H1 (cell line): ENCODE data around the gene THOC5. TPM values are rescaled to one million over a fixed set of nuclear protein-coding genes. Genes with fewer than 3 reads are reported as not detected.

ENCODE experiments used
- CTCF ChIA-PET: fragments of 300-600 bp; sonication (Branson Sonifier 250); formaldehyde crosslinking; loops from one replicate; lab custom pipeline; 2021; ENCODE audit not compliant: partially characterized antibody; lab: Charles Lee
- POLR2A ChIA-PET: fragments of 300-600 bp; sonication (Branson Sonifier 250); formaldehyde crosslinking; loops from one replicate; lab custom pipeline; 2021; ENCODE audit warnings: inconsistent platforms; ENCODE audit not compliant: partially characterized antibody; lab: Charles Lee
- DNase-seq, 2 experiments: peaks; one replicate each; pipeline versions ENCODE4 v3.0.0 to v3.0.0-alpha.2; 2010 to 2022; ENCODE audit warnings: low spot score in 2 of 2, low read depth in 1 of 2, mixed read lengths in 1 of 2
- FAIRE-seq: peaks from 2 replicates; lab custom pipeline; 2011; peaks lifted over from hg19 to GRCh38; lab: Jason Lieb, UNC
- H2AFZ ChIP-seq: 2 replicates; pipeline ENCODE4 v1.8.1; 2012; ENCODE audit warnings: low read length, inconsistent platforms
- H2AK5ac ChIP-seq: 2 replicates; pipeline ENCODE4 v1.6.1; 2013; ENCODE audit warnings: low read depth, low read length
- H2BK120ac ChIP-seq: replicated peaks from 2 replicates; pipeline ENCODE3; 2013; ENCODE audit warnings: low read depth, low read length, inconsistent platforms
- H2BK12ac ChIP-seq: 2 replicates; pipeline ENCODE4 v1.6.1; 2013; ENCODE audit warnings: low read depth, low read length
- H2BK15ac ChIP-seq: 2 replicates; pipeline ENCODE4 v1.6.1; 2013; ENCODE audit warnings: low read length
- H2BK20ac ChIP-seq: 2 replicates; pipeline ENCODE4 v1.6.1; 2013; ENCODE audit warnings: low read length
- H2BK5ac ChIP-seq: 2 replicates; pipeline ENCODE4 v1.6.1; 2013; ENCODE audit warnings: low read depth, low read length
- H3K14ac ChIP-seq: 2 replicates; pipeline ENCODE4 v1.6.1; 2013; ENCODE audit warnings: inconsistent platforms; ENCODE audit not compliant: insufficient read length
- H3K18ac ChIP-seq: 2 replicates; pipeline ENCODE4 v1.6.1; 2013; ENCODE audit warnings: low read length; ENCODE audit errors: extremely low read depth
- H3K23ac ChIP-seq: 2 replicates; pipeline ENCODE4 v1.6.1; 2013; ENCODE audit warnings: inconsistent platforms; ENCODE audit not compliant: insufficient read length
- H3K23me2 ChIP-seq: 2 replicates; pipeline ENCODE4 v1.6.1; 2013; ENCODE audit warnings: low read depth, low read length
- H3K27ac ChIP-seq: 2 replicates; pipeline ENCODE4 v1.6.1; 2011; ENCODE audit warnings: low read depth, low read length, inconsistent platforms
- H3K27me3 ChIP-seq, 4 experiments: replicated peaks in 1 of 4; 1 replicate in 1 of 4; 2 replicates in 3 of 4; pipeline versions ENCODE4 v1.6.1 to v1.8.1; 2011 to 2013; ENCODE audit warnings: low read length in 3 of 4, mild to moderate bottlenecking in 3 of 4, inconsistent platforms in 2 of 4, mixed read lengths in 2 of 4, moderate library complexity in 1 of 4; ENCODE audit not compliant: control insufficient read depth in 3 of 4, insufficient read depth in 3 of 4; ENCODE audit errors: extremely low read depth in 1 of 4
- H3K36me3 ChIP-seq, 4 experiments: 2 replicates each; pipeline versions ENCODE4 v1.6.1 to v1.8.1; 2011 to 2013; ENCODE audit warnings: mild to moderate bottlenecking in 4 of 4, low read length in 3 of 4, moderate library complexity in 2 of 4, control low read depth in 1 of 4, inconsistent platforms in 1 of 4; ENCODE audit not compliant: insufficient read depth in 4 of 4, control insufficient read depth in 2 of 4
- H3K4ac ChIP-seq: replicated peaks from 2 replicates; pipeline ENCODE3; 2013; ENCODE audit warnings: low read length, low read depth, mixed read lengths, inconsistent platforms; ENCODE audit not compliant: insufficient read length
- H3K4me1 ChIP-seq, 4 experiments: replicated peaks in 1 of 4; 1 replicate in 1 of 4; 2 replicates in 3 of 4; pipeline versions ENCODE4 v1.6.1 to v1.8.1; 2011 to 2013; ENCODE audit warnings: low read length in 3 of 4, inconsistent platforms in 2 of 4, mixed read lengths in 1 of 4; ENCODE audit not compliant: insufficient read depth in 4 of 4, control insufficient read depth in 3 of 4
- H3K4me2 ChIP-seq, 2 experiments: 2 replicates each; pipeline versions ENCODE4 v1.6.1 to v1.8.1; 2011 to 2013; ENCODE audit warnings: low read depth in 2 of 2, low read length in 2 of 2, control low read depth in 1 of 2, inconsistent platforms in 1 of 2, mild to moderate bottlenecking in 1 of 2; ENCODE audit not compliant: insufficient read depth in 1 of 2
- H3K4me3 ChIP-seq, 4 experiments: fragments of 200-600, 300-600 bp in 1 of 4; sonication (generic), shearing (Covaris generic), sonication (Bioruptor Twin) in 1 of 4; 2 replicates each; pipeline versions ENCODE4 v1.5.1 to v1.8.1; 2011 to 2016; ENCODE audit warnings: low read length in 4 of 4, low read depth in 3 of 4, control low read depth in 2 of 4, inconsistent platforms in 2 of 4, mild to moderate bottlenecking in 2 of 4, mixed read lengths in 1 of 4, moderate library complexity in 1 of 4; ENCODE audit not compliant: insufficient read depth in 2 of 4; ENCODE audit errors: extremely low read depth in 1 of 4
- H3K56ac ChIP-seq: replicated peaks from 2 replicates; pipeline ENCODE3; 2013; ENCODE audit warnings: low read depth, mild to moderate bottlenecking, mixed read lengths, low read length, inconsistent platforms; ENCODE audit not compliant: insufficient read length
- H3K79me1 ChIP-seq: 2 replicates; pipeline ENCODE4 v1.6.1; 2013; ENCODE audit warnings: low read depth, low read length, control low read depth
- H3K79me2 ChIP-seq, 2 experiments: 2 replicates each; pipeline versions ENCODE4 v1.6.1 to v1.8.1; 2012 to 2013; ENCODE audit warnings: low read length in 2 of 2, mild to moderate bottlenecking in 2 of 2, inconsistent platforms in 1 of 2; ENCODE audit not compliant: insufficient read depth in 2 of 2, control insufficient read depth in 1 of 2
- H3K9ac ChIP-seq, 4 experiments: replicated peaks in 1 of 4; 1 replicate in 1 of 4; 2 replicates in 3 of 4; pipeline versions ENCODE4 v1.6.1 to v1.8.1; 2011 to 2013; ENCODE audit warnings: low read depth in 3 of 4, low read length in 3 of 4, control low read depth in 2 of 4, mild to moderate bottlenecking in 2 of 4, moderate library complexity in 2 of 4, inconsistent platforms in 1 of 4; ENCODE audit errors: extremely low read depth in 1 of 4
- H3K9me3 ChIP-seq, 2 experiments: 2 replicates each; pipeline versions ENCODE4 v1.6.1 to v1.8.1; 2012 to 2013; ENCODE audit warnings: mild to moderate bottlenecking in 2 of 2, moderate library complexity in 2 of 2, control low read depth in 1 of 2, inconsistent platforms in 1 of 2, low read depth in 1 of 2, low read length in 1 of 2, mixed read lengths in 1 of 2; ENCODE audit not compliant: insufficient read depth in 2 of 2
- H4K20me1 ChIP-seq, 2 experiments: replicated peaks in 1 of 2; 2 replicates each; pipeline versions ENCODE3 to v1.8.1; 2011 to 2013; ENCODE audit warnings: inconsistent platforms in 2 of 2, low read length in 2 of 2, mild to moderate bottlenecking in 1 of 2; ENCODE audit not compliant: insufficient read depth in 2 of 2, control insufficient read depth in 1 of 2
- H4K5ac ChIP-seq: 2 replicates; pipeline ENCODE4 v1.6.1; 2013; ENCODE audit warnings: low read length, low read depth, mixed read lengths, inconsistent platforms; ENCODE audit not compliant: insufficient read length
- H4K8ac ChIP-seq: 2 replicates; pipeline ENCODE4 v1.8.0; 2013; ENCODE audit warnings: mild to moderate bottlenecking, moderate library complexity, low read length, inconsistent platforms; ENCODE audit not compliant: insufficient read depth; ENCODE audit errors: extremely low read depth
- H4K91ac ChIP-seq: replicated peaks from 2 replicates; pipeline ENCODE3; 2013; ENCODE audit warnings: low read length, mixed read lengths, inconsistent platforms; ENCODE audit not compliant: insufficient read length
- CTCF ChIP-seq, 3 experiments: IDR thresholded peaks; 1 replicate in 2 of 3; 2 replicates in 1 of 3; pipeline versions ENCODE4 v1.5.1 to v1.6.1; 2011; ENCODE audit warnings: low read length in 3 of 3, mild to moderate bottlenecking in 3 of 3, inconsistent platforms in 2 of 3, low read depth in 1 of 3, moderate library complexity in 1 of 3; ENCODE audit not compliant: insufficient read depth in 1 of 3; ENCODE audit errors: control extremely low read depth in 1 of 3
- SP4 ChIP-seq: IDR thresholded peaks from 2 replicates; pipeline ENCODE4 v1.6.1; 2012; ENCODE audit warnings: low read length, inconsistent platforms
- WGBS, 2 experiments: shearing (Covaris generic) in 1 of 2; methylation state at CpG; one replicate each; pipeline versions ENCODE4 v1.1.6 to v1.1.7; 2013 to 2015; ENCODE audit warnings: low lambda C conversion rate in 2 of 2, mixed read lengths in 2 of 2, inconsistent platforms in 1 of 2, low coverage in 1 of 2, missing lambda C conversion rate in 1 of 2; ENCODE audit not compliant: insufficient replicate concordance in 2 of 2, insufficient coverage in 1 of 2, insufficient read length in 1 of 2; ENCODE audit errors: extremely low coverage in 1 of 2, missing lambda C conversion rate in 1 of 2; 5-methylcytosine and 5-hydroxymethylcytosine counted together
- polyA plus RNA-seq, 7 experiments: library from polyadenylated mRNA; depleted of rRNA in 3 of 7; stranded (reverse) in 5 of 7; unstranded in 2 of 7; fragments of >200 nt in 5 of 7; fragments of 200-250 nt in 2 of 7; gene quantifications; 1 replicate in 5 of 7; 2 replicates in 1 of 7; 4 replicates in 1 of 7; pipeline versions ENCODE4 v1.2.1 to v1.2.3, GENCODE V29; 2011 to 2013; ENCODE audit warnings: missing spikeins in 2 of 7, mixed read lengths in 2 of 7
- total RNA-seq: library from RNA; stranded (reverse); fragmentation: NEBNext Ultra II Directional; extraction: Animal tissue kit (Norgen Biotek cat#: 25700); gene quantifications from 2 replicates; pipeline ENCODE4 v1.2.1, GENCODE V29; 2021

Gene THOC5
- total and polyA plus RNA-seq, 2 of the 8 experiments (the other 6 are each of a cell fraction or from before 2014, with no cell fraction given): 27.7 to 65.7 TPM

GRCh38 chr22:29499852-29500251, 53.7 kb downstream of the THOC5 start:
- no peaks in the 10 kb centered on the region for H3K27me3 ChIP-seq
- H3K79me2 ChIP-seq: no peaks in the 10 kb centered on the region
- no peak overlapping the region for H3K9ac ChIP-seq
- WGBS, 2 experiments: 93% methylated on average over 8 of the region's 8 CpGs; no CpG with 5 or more reads in 1 of the 2 experiments
- no peak for FAIRE-seq
- H3K56ac ChIP-seq: no peak overlapping the region
- H3K4ac ChIP-seq: no peak overlapping the region
- H3K23me2 ChIP-seq: no peaks in the 10 kb centered on the region
- CTCF ChIA-PET: interaction anchor here (0.6 to 1.7 kb wide), 3 partner anchors 27 to 108 kb away, joined by 3 to 4 read pairs (median 4); no protein-coding TSS in a partner anchor
- no peak overlapping the region for H3K4me3 ChIP-seq
- H2BK5ac ChIP-seq: no peak overlapping the region
- H2AFZ ChIP-seq: no peak overlapping the region
- H3K36me3 ChIP-seq: no peaks in the 10 kb centered on the region; a peak in 2 of 8 replicates
- H2BK120ac ChIP-seq: no peak overlapping the region
- no peaks in the 10 kb centered on the region for H4K20me1 ChIP-seq
- no peak overlapping the region for H3K23ac ChIP-seq
- no peak overlapping the region for H2BK12ac ChIP-seq
- no peak overlapping the region for H4K5ac ChIP-seq
- no peaks in the 10 kb centered on the region for H3K79me1 ChIP-seq
- H2AK5ac ChIP-seq: no peak overlapping the region
- no peak overlapping the region for H4K91ac ChIP-seq
- H3K4me1 ChIP-seq: no peaks in the 10 kb centered on the region
- no peak overlapping the region for H4K8ac ChIP-seq
- no peak overlapping the region for H3K27ac ChIP-seq
- H3K18ac ChIP-seq: no peak overlapping the region
- no peak overlapping the region for H3K4me2 ChIP-seq
- no peak overlapping the region for H3K14ac ChIP-seq
- DNase-seq: no peak
- H3K9me3 ChIP-seq: 0 out of 4 replicates have a peak, but pooled peaks cover 0 to under 1% of the 10 kb centered on the region in 2 experiments
- no peak overlapping the region for H2BK15ac ChIP-seq
- POLR2A ChIA-PET: no interaction called here
- TF ChIP-seq SP4: no peak
- TF ChIP-seq CTCF (IDR thresholded peaks at IDR 0.05; ENCODE audit: control extremely low read depth in 1 of 3, insufficient read depth in 1 of 3, low read depth in 1 of 3, low read length in 3 of 3): no peak
- H2BK20ac ChIP-seq: no peak overlapping the region
